Vein endothelial cell (primary cell): ENCODE measurements around the gene MRPL4. TPM values are rescaled to one million over a fixed set of nuclear protein-coding genes. Genes with fewer than 3 reads are reported as not detected.

ENCODE experiments used
- small RNA-seq: library from RNA; depleted of rRNA; stranded (forward); fragments of <200 nt; gene quantifications from one replicate; pipeline ENCODE3, GENCODE V24; 2012
- total RNA-seq: library from RNA; depleted of rRNA; stranded (reverse); fragments of >200 nt; gene quantifications from 2 replicates; pipeline ENCODE4 v1.2.3, GENCODE V29; 2012

MRPL4 gene
- 56.5 and 57.3 TPM in 2 replicates for total RNA-seq

DNA sequence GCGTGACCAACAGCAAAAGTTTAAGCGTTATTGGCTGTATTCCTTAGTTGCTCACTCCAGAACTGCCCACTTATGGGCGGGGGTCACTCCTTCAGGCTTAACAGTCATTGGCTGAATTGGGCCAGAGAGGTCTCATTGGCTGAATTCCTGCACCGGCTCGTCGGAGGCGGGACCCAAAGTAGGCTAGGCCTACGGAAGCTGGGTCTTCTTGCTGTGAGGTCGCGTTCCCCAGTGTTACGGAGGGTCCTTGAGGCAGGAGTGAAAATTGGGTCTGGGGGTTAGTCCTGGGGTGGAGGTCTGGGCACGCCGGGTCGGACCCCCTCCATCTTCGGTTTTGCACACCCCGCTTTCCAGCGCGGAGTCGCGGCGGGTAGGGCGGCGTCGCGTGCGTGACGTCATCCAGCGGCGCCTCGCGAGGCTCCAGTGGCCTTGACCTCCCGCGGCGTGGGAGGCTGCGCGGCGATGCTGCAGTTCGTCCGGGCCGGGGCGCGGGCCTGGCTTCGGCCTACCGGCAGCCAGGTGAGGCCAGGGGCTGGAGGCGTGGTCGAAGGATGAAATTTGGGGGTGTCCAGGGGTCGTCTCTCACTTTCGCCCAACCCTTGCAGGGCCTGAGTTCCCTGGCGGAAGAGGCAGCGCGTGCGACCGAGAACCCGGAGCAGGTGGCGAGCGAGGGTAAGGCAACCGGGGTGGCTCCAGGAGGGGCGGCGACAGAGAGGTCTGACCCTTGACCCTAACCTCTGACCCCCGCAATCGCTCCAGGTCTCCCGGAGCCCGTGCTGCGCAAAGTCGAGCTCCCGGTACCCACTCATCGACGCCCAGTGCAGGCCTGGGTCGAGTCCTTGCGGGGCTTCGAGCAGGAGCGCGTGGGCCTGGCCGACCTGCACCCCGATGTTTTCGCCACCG, at the start of gene MRPL4:
Gene MRPL4 (plus strand): TSS at position 423 of the 903 bp plus-strand sequence. CDS start 40 bp downstream, at position 463.

DNA sequence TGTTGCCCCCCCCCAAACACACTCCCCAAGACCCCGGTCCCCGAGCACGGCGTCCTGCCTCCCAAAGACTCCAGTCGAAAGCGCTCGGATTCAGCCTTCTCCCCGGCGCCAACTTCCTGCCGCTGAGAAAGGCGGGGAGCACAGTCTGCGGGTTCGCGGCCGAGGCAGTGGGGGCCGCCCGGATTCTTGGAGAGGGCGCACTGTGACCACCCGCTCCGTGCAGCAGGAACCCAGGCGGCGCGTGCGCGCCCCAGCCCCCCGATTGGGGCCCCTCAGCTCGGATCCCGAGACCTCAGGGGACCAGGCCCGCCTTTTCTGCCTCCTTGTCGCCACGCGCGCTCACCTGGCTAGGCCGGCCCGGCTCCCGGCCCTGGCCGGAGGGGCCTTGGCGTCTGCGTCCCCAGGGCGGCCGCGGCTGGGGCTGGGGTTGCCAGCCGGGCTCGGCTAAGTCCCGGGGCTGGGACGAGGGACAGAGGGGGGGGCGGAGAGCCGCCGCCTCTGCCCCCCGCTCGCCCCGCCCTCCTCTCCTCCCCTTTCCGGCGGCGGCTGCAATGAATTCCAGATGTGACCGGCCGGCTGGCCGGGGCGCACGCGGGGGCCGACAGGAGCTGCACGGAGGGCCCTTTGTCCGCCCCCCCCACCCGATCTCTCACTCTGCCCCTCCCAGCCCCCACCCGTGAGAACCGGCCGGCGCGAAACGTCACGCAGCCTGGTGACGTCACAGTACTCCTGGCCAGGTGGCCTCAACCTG, 21.0 kb upstream of the MRPL4 start, which contains the start of gene S1PR2:
Gene S1PR2 (minus strand): TSS at position 471 of the 751 bp plus-strand sequence. CDS start 6,426 bp downstream, outside the sequence.

GRCh38 chr19:10270616-10271394, 18.8 kb downstream of the MRPL4 start, which contains the start of gene ICAM1:
Gene ICAM1 (plus strand): TSS chr19:10271120. CDS start chr19:10271160, 40 bp downstream.

GRCh38 chr19:10286803-10287737, 35.1 kb downstream of the MRPL4 start, which contains the start of gene ICAM4:
Gene ICAM4 (plus strand): TSS chr19:10286955. CDS start chr19:10287013, 58 bp downstream.

DNA sequence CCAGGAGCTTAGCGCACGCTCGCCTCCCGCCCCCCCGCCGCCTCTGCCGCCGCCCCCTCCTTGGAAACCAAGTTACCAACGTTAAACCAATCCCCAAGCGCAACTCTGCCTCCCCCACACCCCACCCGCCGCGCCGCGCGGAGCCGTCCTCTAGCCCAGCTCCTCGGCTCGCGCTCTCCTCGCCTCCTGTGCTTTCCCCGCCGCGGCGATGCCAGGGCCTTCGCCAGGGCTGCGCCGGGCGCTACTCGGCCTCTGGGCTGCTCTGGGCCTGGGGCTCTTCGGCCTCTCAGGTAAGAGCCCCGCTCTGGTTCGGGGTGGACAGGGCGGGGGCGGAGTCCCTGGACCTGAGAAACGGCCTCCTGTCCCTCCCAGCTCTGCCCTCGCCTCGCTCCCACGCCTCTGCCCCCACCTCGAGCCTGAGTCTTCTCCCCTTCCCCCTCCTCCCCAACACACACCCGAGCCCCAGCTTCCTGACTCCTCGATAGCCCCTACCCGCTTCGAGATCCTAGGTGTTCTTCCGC, 37.9 kb downstream of the MRPL4 start, which contains the start of gene ICAM5:
Gene ICAM5 (plus strand): TSS at position 117 of the 521 bp plus-strand sequence. CDS start 92 bp downstream, at position 209.

DNA sequence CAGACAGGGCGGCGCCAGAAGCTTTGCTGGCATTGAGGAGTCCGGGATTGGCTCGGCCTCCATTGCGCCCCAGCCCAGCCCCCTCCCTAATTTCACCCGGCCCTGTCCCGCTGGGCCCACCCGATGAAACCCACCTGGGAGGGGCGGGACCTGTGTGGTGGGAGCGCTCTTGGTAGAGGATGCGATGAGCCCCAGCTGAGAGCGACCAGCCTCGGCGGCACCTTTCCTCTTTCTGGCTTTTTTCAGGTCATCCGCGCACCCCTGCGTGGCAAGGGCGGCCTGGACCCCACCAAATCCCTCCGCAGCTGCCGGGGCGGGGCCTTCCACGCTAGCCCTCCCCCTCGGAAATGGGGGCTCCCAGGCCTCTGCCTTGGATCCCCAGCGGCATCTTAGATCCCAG, 57.4 kb downstream of the MRPL4 start, which contains the start of gene ZGLP1:
Gene ZGLP1 (minus strand): TSS at position 393 of the 400 bp plus-strand sequence.

Small RNA genes within 50 kb of the gene (small RNA-seq; reads per million reads assigned to genes)
- gene AC011511.1 (not detected), gene MIR4322 (not detected)

Other genes starting within 250 kb of the MRPL4 start
- 0.67 TPM in 1 of 2 replicates, not detected in the other for gene COL5A3, start 241.7 kb upstream of the MRPL4 start, total RNA-seq
- not detected in 2 replicates for gene RDH8, start 238.7 kb upstream of the MRPL4 start, total RNA-seq
- gene SHFL, start 165.9 kb upstream of the MRPL4 start, total RNA-seq: 18.9 and 21.2 TPM in 2 replicates
- gene ANGPTL6, start 149.5 kb upstream of the MRPL4 start, total RNA-seq: 0.33 TPM in 1 of 2 replicates, not detected in the other
- gene PPAN, start 145.9 kb upstream of the MRPL4 start, total RNA-seq: 33.8 and 34.6 TPM in 2 replicates
- gene P2RY11, start 140.5 kb upstream of the MRPL4 start, total RNA-seq: 3.0 and 3.3 TPM in 2 replicates
- 259 and 291 TPM in 2 replicates for gene EIF3G, start 132.3 kb upstream of the MRPL4 start, total RNA-seq
- gene DNMT1, start 57.3 kb upstream of the MRPL4 start, total RNA-seq: 40.5 and 65.2 TPM in 2 replicates
- gene S1PR2, start 20.9 kb upstream of the MRPL4 start, total RNA-seq: 1.6 and 1.7 TPM in 2 replicates
- gene ICAM1, start 18.9 kb downstream of the MRPL4 start, total RNA-seq: 45.2 and 46.7 TPM in 2 replicates
- 0.33 TPM in 1 of 2 replicates, not detected in the other for gene ICAM4, start 34.7 kb downstream of the MRPL4 start, total RNA-seq
- gene ICAM5, start 37.7 kb downstream of the MRPL4 start, total RNA-seq: under 0.01 TPM in 1 of 2 replicates, not detected in the other
- gene ZGLP1, start 57.6 kb downstream of the MRPL4 start, total RNA-seq: 0.33 and 0.38 TPM in 2 replicates
- gene FDX2, start 63.8 kb downstream of the MRPL4 start, total RNA-seq: 8.5 and 15.8 TPM in 2 replicates
- 13.9 and 17.3 TPM in 2 replicates for gene RAVER1, start 81.3 kb downstream of the MRPL4 start, total RNA-seq
- 7.1 and 9.5 TPM in 2 replicates for gene ICAM3, start 87.4 kb downstream of the MRPL4 start, total RNA-seq
- gene TYK2, start 128.4 kb downstream of the MRPL4 start, total RNA-seq: 57.2 and 79.7 TPM in 2 replicates
- 289 and 291 TPM in 2 replicates for gene CDC37, start 151.3 kb downstream of the MRPL4 start, total RNA-seq
- gene PDE4A, start 168.3 kb downstream of the MRPL4 start, total RNA-seq: 3.6 and 5.6 TPM in 2 replicates